ENCODE data around the gene ROCK2. TPM values are rescaled to one million over a fixed set of nuclear protein-coding genes. Genes with fewer than 3 reads are reported as not detected.
A peak's percentile ranks its signal among the peaks of the same experiment; 100 is the strongest.

The ROCK2 gene
- total and polyA plus RNA-seq, 9 of the 15 experiments (the other 6 are each of a cell fraction or from before 2014, with no cell fraction given): 4.9 to 30.6 (median 14.3) TPM

GRCh38 chr2:11260979-11261378 is 83.5 kb downstream of the ROCK2 start:
- intact Hi-C loops (cut with micrococcal nuclease) (no loop called here), in situ Hi-C loops (cut with MboI) (no loop called here)
- Histone ChIP-seq H3K36me3 (ENCODE audit: control insufficient read depth, insufficient read depth, low read length) (no peaks in the 10 kb centered on the region; the same call in 2 of the 3 replicates), H3K9me3 (replicated peaks; ENCODE audit: control insufficient read depth, insufficient read depth, low read depth, low read length) (no peaks in the 10 kb centered on the region), H2AFZ (ENCODE audit: low read depth, low read length) (no peak overlapping the region), H3K79me2 (ENCODE audit: control insufficient read depth, insufficient read depth, low read length) (peaks cover 14% of the 10 kb centered on the region), H3K27ac (ENCODE audit: extremely low read depth, low read depth, low read length) (no peak overlapping the region), H3K4me1 (replicated peaks in 1 of 2; ENCODE audit: control insufficient read depth in 2 of 2, insufficient read depth in 2 of 2, low read length in 2 of 2) (peaks cover 3 to 5% of the 10 kb centered on the region in 2 experiments; a peak in 2 of 5 replicates), H3K4me3 (no peak overlapping the region), H3K4me2 (ENCODE audit: insufficient read depth, low read length) (no peak overlapping the region), H4K20me1 (replicated peaks; ENCODE audit: control insufficient read depth, insufficient read depth, low read length) (no peaks in the 10 kb centered on the region), H3K27me3 (ENCODE audit: control insufficient read depth in 2 of 2, insufficient read depth in 2 of 2, low read length in 2 of 2) (no peaks in the 10 kb centered on the region), H3K9ac (ENCODE audit: insufficient read depth in 1 of 2, low read depth in 2 of 2, low read length in 2 of 2) (no peak overlapping the region), H3K9me1 (ENCODE audit: control insufficient read depth, insufficient read depth, low read length) (no peaks in the 10 kb centered on the region)
- DNase-seq (ENCODE audit: extremely low read depth in 1 of 4, low spot score in 3 of 4) (no peak), FAIRE-seq (no peak), ATAC-seq (no peak)
- no peak for TF ChIP-seq SNIP1 (IDR thresholded peaks at IDR 0.05; ENCODE audit: low read depth)
- TF ChIP-seq PKNOX1 (IDR thresholded peaks at IDR 0.05): peak; percentile 67; the same call in 1 of the 2 replicates
- TF ChIP-seq PBX2 (CRISPR knock-in tag; IDR thresholded peaks at IDR 0.05; ENCODE audit: low read depth): no peak
- peak; percentile 66 for TF ChIP-seq PBX2 (tag; conservative IDR thresholded peaks at IDR 0.05; ENCODE audit: low read depth)
- TF ChIP-seq MEIS2 (IDR thresholded peaks at IDR 0.05; ENCODE audit: partially characterized antibody): peak; percentile 82
- no peak for TF ChIP-seq TSHZ1 (CRISPR knock-in tag; IDR thresholded peaks at IDR 0.05)
- 52% methylated on average over 2 of the region's 2 CpGs for WGBS (ENCODE audit: insufficient coverage, low coverage, missing lambda C conversion rate)
- ChIA-PET POLR2A (interaction anchor here (1.4 kb wide), 1 partner anchor 83 kb away, joined by 5 read pairs; the partner anchor contains the start of gene ROCK2), CTCF (ENCODE audit: low intra/inter-chr PET ratio) (no interaction called here)
- BruUV-seq (replicated peaks): no TSS peak
